Panc1 (cell line): ENCODE measurements around the gene PPP1R1B.

Experiments used
- CTCF ChIP-seq: fragments of 450-650 bp; IDR thresholded peaks from 2 replicates; pipeline ENCODE4 v1.5.1; 2017; ENCODE audit warnings: mild to moderate bottlenecking
- POLR2AphosphoS5 ChIP-seq: IDR thresholded peaks from 2 replicates; pipeline ENCODE4 v1.6.1; 2012; ENCODE audit warnings: mild to moderate bottlenecking, low read depth, low read length, moderate library complexity
- REST ChIP-seq, 2 experiments: IDR thresholded peaks; 2 replicates each; pipeline ENCODE4 v1.6.1; 2011 to 2012; ENCODE audit warnings: low read depth in 2 of 2, control low read depth in 1 of 2, low read length in 1 of 2, mild to moderate bottlenecking in 1 of 2, moderate library complexity in 1 of 2; ENCODE audit not compliant: insufficient read depth in 1 of 2
- SIN3A ChIP-seq: IDR thresholded peaks from 2 replicates; pipeline ENCODE4 v1.6.1; 2012; ENCODE audit warnings: low read depth, mild to moderate bottlenecking, low read length, moderate library complexity, borderline replicate concordance; ENCODE audit not compliant: insufficient read depth
- TCF7L2 ChIP-seq: IDR thresholded peaks from 2 replicates; pipeline ENCODE4 v1.6.1; 2011; ENCODE audit warnings: mild to moderate bottlenecking, low read depth, low read length, inconsistent platforms

GRCh38 chr17:39660011-39660360 is 33.2 kb downstream of the PPP1R1B start:
- TF ChIP-seq CTCF (no peak), POLR2AphosphoS5 (no peak), SIN3A (no peak), TCF7L2 (no peak), REST (IDR thresholded peaks at IDR 0.05; ENCODE audit: insufficient read depth in 1 of 2, low read depth in 2 of 2, low read length in 1 of 2) (no peak)
